Vagina (tissue), 2 donors: Measurements from ENCODE around the gene CCDC186. TPM values are rescaled to one million over a fixed set of nuclear protein-coding genes. Genes with fewer than 3 reads are reported as not detected.

ENCODE experiments used
- DNase-seq, 2 donors: peaks; one replicate each; pipeline ENCODE4 v3.0.0-alpha.2; 2017; ENCODE audit errors: extremely low spot score in 2 of 2
- H3K27ac ChIP-seq: fragments of 200-600 bp; sonication (generic); one replicate; pipeline ENCODE4 v1.5.1; 2019
- H3K27me3 ChIP-seq: fragments of 200-600 bp; sonication (generic); one replicate; pipeline ENCODE4 v1.5.1; 2019
- H3K36me3 ChIP-seq, 2 donors: fragments of 200-600 bp; sonication (generic); one replicate each; pipeline ENCODE4 v1.5.1; 2017 to 2019
- H3K4me1 ChIP-seq: fragments of 200-600 bp; sonication (generic); one replicate; pipeline ENCODE4 v1.5.1; 2019
- H3K4me3 ChIP-seq, 2 donors: fragments of 200-600 bp; sonication (generic); 1 replicate in 1 of 2; 2 replicates in 1 of 2; pipeline ENCODE4 v1.5.1; 2016 to 2019
- H3K9me3 ChIP-seq: fragments of 200-600 bp; sonication (generic); one replicate; pipeline ENCODE4 v1.5.1; 2019
- POLR2A ChIP-seq, 2 donors: fragments of 450-650 bp; IDR thresholded peaks; one replicate each; pipeline ENCODE4 v1.6.1; 2017; ENCODE audit warnings: antibody characterized with exemption in 2 of 2, mild to moderate bottlenecking in 2 of 2, moderate library complexity in 2 of 2
- POLR2AphosphoS5 ChIP-seq, 2 donors: sonication (generic); formaldehyde crosslinking; IDR thresholded peaks; one replicate each; pipeline ENCODE4 v1.9.0; 2017; ENCODE audit warnings: antibody characterized with exemption in 2 of 2, mild to moderate bottlenecking in 2 of 2, low read depth in 1 of 2; ENCODE audit not compliant: insufficient read depth in 1 of 2
- intact Hi-C: fragments of 100-400 bp; cut with DNase I; formaldehyde crosslinking; loops from one replicate; pipeline ENCODE4 v1.15.1; 2023
- total RNA-seq: library from RNA; depleted of rRNA; stranded (reverse); fragments of >200 nt; gene quantifications from one replicate; pipeline ENCODE4 v1.2.3, GENCODE V29; 2016
- TF ChIP-seq, protein P1 (sequence below), 3 experiments: fragments of 450-650 bp in 2 of 3; fragments of 200-600 bp in 1 of 3; sonication (generic) in 1 of 3; IDR thresholded peaks; one replicate each; pipeline ENCODE4 v1.5.1; 2017 to 2019; ENCODE audit warnings: antibody characterized with exemption in 3 of 3, mild to moderate bottlenecking in 2 of 3, moderate library complexity in 2 of 3

The CCDC186 gene
- total RNA-seq, 1 donor from 2014 or later, result 25.5 TPM

DNA sequence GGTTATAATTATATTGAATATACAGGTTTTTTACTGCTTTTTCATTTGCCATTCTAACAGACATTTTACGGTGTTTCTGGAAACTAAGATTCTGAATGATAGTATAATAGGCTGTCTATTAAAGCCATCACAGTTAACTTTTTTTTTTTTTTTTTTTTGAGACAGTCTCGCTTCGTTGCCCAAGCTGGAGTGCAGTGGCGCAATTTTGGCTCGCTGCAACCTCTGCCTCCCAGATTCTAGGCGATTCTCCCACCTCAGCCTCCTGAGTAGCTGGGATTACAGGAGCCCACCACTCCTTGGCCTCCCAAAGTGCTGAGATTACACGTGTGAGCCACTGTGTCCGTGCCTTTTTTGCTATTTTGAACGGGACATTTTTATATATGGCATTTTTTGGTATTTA, 9.6 kb upstream of the CCDC186 start:
- H3K4me1 ChIP-seq, result no peaks in the 10 kb centered on the region
- no peak overlapping the region for H3K27ac ChIP-seq
- no peak overlapping the region for H3K4me3 ChIP-seq
- H3K27me3 ChIP-seq, result no peaks in the 10 kb centered on the region
- DNase-seq, result no peak
- H3K9me3 ChIP-seq, result no peaks in the 10 kb centered on the region
- TF ChIP-seq POLR2AphosphoS5 (IDR thresholded peaks at IDR 0.05; ENCODE audit: insufficient read depth in 1 of 2, low read depth in 1 of 2), result no peak
- TF ChIP-seq POLR2A (IDR thresholded peaks at IDR 0.05), result no peak
- TF ChIP-seq, protein P1, sequence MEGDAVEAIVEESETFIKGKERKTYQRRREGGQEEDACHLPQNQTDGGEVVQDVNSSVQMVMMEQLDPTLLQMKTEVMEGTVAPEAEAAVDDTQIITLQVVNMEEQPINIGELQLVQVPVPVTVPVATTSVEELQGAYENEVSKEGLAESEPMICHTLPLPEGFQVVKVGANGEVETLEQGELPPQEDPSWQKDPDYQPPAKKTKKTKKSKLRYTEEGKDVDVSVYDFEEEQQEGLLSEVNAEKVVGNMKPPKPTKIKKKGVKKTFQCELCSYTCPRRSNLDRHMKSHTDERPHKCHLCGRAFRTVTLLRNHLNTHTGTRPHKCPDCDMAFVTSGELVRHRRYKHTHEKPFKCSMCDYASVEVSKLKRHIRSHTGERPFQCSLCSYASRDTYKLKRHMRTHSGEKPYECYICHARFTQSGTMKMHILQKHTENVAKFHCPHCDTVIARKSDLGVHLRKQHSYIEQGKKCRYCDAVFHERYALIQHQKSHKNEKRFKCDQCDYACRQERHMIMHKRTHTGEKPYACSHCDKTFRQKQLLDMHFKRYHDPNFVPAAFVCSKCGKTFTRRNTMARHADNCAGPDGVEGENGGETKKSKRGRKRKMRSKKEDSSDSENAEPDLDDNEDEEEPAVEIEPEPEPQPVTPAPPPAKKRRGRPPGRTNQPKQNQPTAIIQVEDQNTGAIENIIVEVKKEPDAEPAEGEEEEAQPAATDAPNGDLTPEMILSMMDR (IDR thresholded peaks at IDR 0.05), result no peak
- H3K36me3 ChIP-seq, result no peaks in the 10 kb centered on the region
- intact Hi-C loops, result no loop called here

DNA sequence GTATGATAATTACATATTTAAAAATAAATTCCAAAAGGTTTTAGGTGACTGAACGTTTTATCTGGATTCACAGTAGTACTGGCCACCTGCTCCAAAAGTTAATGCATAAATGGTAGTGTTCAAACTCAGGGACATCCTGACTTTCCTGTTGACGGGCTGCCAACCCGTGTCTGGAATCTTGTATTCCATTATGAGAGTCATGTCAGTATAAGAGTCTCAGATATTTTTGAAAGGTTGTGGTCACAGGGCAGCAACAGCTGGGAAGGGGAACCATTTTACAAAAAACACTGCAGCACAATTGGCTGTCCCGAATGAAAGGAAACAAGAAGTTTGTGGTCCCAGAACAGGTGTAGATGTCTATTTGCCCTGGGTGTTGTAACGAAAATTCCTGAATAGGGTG, 8.0 kb upstream of the CCDC186 start:
- no peak overlapping the region for H3K27ac ChIP-seq
- no peaks in the 10 kb centered on the region for H3K4me1 ChIP-seq
- intact Hi-C loops, result no loop called here
- no peak overlapping the region for H3K4me3 ChIP-seq
- H3K9me3 ChIP-seq, result no peaks in the 10 kb centered on the region
- H3K36me3 ChIP-seq, result no peaks in the 10 kb centered on the region
- no peaks in the 10 kb centered on the region for H3K27me3 ChIP-seq
- no peak for DNase-seq
- no peak for TF ChIP-seq POLR2A (IDR thresholded peaks at IDR 0.05)
- peak in 1 of 2 donors; percentile 15 for TF ChIP-seq POLR2AphosphoS5 (IDR thresholded peaks at IDR 0.05; ENCODE audit: insufficient read depth in 1 of 2, low read depth in 1 of 2)
- TF ChIP-seq, protein P1 (IDR thresholded peaks at IDR 0.05), result no peak

DNA sequence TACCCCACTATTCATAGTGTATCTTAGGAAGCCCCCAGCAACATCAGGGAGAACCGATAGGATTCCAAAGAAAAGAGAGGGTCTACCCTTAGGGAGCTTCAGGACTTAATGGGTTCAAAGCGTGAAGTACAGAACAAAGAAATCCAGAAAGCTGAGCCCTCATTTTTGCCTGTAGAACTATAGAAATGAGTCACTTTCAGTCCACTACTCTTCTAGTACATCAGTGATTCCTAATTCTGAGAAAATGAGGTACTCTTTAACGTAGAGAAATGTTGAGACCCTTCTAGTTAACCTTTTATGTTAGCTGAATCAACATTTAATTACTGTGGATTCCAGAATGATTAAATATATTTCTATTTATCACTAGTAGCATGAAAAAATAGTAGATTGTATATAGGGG, 6.9 kb upstream of the CCDC186 start:
- TF ChIP-seq, protein P1 (IDR thresholded peaks at IDR 0.05), result no peak
- TF ChIP-seq POLR2AphosphoS5 (IDR thresholded peaks at IDR 0.05; ENCODE audit: insufficient read depth in 1 of 2, low read depth in 1 of 2) (no peak), POLR2A (IDR thresholded peaks at IDR 0.05) (no peak)
- H3K27ac ChIP-seq, result no peak overlapping the region
- intact Hi-C loops, result no loop called here
- DNase-seq, result no peak
- H3K4me1 ChIP-seq, result no peaks in the 10 kb centered on the region
- no peaks in the 10 kb centered on the region for H3K9me3 ChIP-seq
- H3K27me3 ChIP-seq, result no peaks in the 10 kb centered on the region
- no peaks in the 10 kb centered on the region for H3K36me3 ChIP-seq
- H3K4me3 ChIP-seq, result no peak overlapping the region

DNA sequence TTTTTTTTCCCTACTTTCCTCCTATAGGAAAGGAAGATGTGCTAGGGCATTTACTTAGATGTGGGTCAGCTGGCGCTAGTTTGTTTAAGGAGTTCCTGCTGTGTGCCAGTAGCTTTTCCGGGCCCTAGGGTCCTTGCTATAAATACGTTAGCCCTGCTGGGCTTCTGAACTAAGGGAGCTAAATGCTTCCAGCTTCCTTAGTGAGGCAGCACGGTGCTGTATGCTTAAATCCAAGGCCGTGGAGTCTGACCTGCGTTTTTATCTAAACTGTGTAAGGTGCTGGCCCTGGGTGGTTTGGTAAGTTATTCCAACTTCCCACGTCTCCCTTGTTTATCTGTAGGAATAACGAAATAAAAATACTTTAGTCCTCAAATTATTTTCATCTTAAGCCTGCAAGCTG, 5.7 kb upstream of the CCDC186 start:
- Histone ChIP-seq H3K4me1 (no peaks in the 10 kb centered on the region), H3K9me3 (no peaks in the 10 kb centered on the region), H3K4me3 (no peak overlapping the region), H3K36me3 (no peaks in the 10 kb centered on the region), H3K27ac (no peak overlapping the region), H3K27me3 (no peaks in the 10 kb centered on the region)
- intact Hi-C loops, result no loop called here
- DNase-seq, result no peak
- no peak for TF ChIP-seq POLR2AphosphoS5 (IDR thresholded peaks at IDR 0.05; ENCODE audit: insufficient read depth in 1 of 2, low read depth in 1 of 2)
- TF ChIP-seq POLR2A (IDR thresholded peaks at IDR 0.05), result no peak
- TF ChIP-seq, protein P1 (IDR thresholded peaks at IDR 0.05), result no peak

DNA sequence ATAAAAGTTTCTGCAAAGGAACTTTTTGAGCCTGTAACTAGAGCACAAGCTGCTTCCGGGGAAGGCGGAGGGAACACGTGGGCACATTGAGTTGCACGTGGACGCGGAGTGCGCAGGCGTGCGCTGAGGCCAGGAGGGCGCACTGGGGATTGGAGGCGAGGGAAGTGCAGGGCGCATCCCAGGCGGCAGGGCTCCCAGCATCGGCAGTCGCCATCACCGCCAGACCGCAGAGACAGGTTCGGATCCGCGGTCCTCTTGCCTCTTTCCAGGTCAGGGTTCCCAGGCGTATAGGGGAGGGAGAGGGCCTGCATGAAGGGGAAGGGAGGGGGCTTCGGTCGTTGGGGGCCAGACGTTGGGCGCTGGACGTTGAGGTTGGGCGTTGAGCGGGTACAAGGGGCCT, 5.1 kb upstream of the CCDC186 start, which contains the start of gene TDRD1:
Gene TDRD1, plus strand, starts transcription at position 206 of the 400 bp plus-strand sequence. CDS start 8,479 bp downstream, outside the sequence.
- TF ChIP-seq, protein P1 (IDR thresholded peaks at IDR 0.05), result no peak
- TF ChIP-seq POLR2AphosphoS5 (IDR thresholded peaks at IDR 0.05; ENCODE audit: insufficient read depth in 1 of 2, low read depth in 1 of 2) (no peak), POLR2A (IDR thresholded peaks at IDR 0.05) (no peak)
- Histone ChIP-seq H3K4me1 (no peaks in the 10 kb centered on the region), H3K4me3 (no peak within 1 kb of the TSS), H3K27ac (no peak within 1 kb of the TSS), H3K36me3 (no peaks in the 10 kb centered on the region), H3K27me3 (no peaks in the 10 kb centered on the region), H3K9me3 (no peaks in the 10 kb centered on the region)
- no peak for DNase-seq
- intact Hi-C loops, result no loop called here
